Body of pancreas (tissue), 4 donors: ENCODE measurements around the gene NEK1.

Experiments
- CTCF ChIP-seq, 7 experiments: fragments of 450-650 bp in 4 of 7; fragments of 200-600 bp in 3 of 7; sonication (generic) in 3 of 7; IDR thresholded peaks; one replicate each; pipeline ENCODE4 v1.5.1; 2016 to 2019; ENCODE audit warnings: antibody characterized with exemption in 7 of 7
- POLR2A ChIP-seq, 3 donors: fragments of 450-650 bp; IDR thresholded peaks; one replicate each; pipeline ENCODE4 v1.6.1; 2016; ENCODE audit warnings: antibody characterized with exemption in 3 of 3, mild to moderate bottlenecking in 2 of 3

- TF ChIP-seq CTCF (IDR thresholded peaks at IDR 0.05) (no peak), POLR2A (IDR thresholded peaks at IDR 0.05) (no peak)
Measured at GRCh38 chr4:169491211-169491610, 121.2 kb downstream of the NEK1 start.
